ENCODE measurements around the gene STARD7.
"Not testable (repeated sequence)": the region's sequence is repeated elsewhere in the genome, so short reads cannot be mapped to it uniquely, and the experiment has no call there.

STARD7 gene

DNA sequence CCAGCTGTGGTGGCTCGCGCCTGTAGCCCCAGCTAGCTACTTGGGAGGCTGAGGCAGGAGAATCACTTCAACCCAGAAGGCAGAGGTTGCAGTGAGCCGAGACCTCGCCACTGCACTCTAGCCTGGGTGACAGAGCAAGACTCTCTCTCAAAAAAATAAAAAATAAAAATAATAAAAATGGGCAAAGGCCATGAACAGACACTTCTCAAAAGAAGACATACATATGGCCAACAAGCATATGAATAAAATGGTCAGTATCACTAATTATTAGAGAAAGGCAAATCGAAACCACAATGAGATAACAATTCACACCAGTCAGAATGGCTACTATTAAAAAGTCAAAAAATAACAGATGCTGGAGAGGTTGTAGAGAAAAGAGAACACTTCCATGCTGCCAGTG, 48.3 kb downstream of the STARD7 start:
- DNase-seq: not testable (repeated sequence)

DNA sequence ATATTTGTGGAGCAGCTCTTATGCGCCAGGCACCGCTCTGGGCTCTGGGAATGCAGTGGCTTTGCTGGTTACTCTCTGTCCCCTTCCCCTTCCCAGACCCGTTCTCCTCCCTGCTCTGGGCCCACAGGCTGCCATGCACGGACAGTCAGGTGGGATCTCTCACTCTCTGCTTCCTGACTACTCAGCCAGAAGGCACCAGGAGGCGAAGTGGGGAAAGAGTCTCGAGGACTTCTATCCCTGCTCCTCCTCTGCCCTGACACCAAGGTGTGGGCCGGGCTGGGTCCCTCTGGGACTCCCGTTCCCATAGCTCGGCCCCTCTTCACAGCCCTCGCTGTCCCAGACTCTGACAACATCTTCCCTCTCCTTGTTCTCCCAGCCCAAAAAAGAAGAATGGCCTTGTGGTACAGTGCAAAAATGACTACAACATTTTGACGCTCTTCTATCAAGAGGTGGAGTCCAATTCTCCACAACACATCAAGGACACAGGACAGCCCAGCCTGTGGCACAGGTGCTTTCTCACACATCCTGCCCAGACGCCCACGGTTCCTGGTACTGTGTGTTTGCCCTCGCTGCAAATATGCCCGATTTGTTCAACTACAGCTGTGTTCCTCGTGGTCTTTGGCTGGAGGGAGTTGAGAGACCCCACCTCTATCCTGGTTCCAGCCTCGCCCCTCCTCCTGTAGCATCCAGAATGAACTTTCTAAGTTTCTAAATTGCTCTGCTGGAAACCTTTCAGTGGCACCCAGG, 49.4 kb downstream of the STARD7 start:
- DNase-seq: peak in 1 of 2 experiments; percentile 51

DNA sequence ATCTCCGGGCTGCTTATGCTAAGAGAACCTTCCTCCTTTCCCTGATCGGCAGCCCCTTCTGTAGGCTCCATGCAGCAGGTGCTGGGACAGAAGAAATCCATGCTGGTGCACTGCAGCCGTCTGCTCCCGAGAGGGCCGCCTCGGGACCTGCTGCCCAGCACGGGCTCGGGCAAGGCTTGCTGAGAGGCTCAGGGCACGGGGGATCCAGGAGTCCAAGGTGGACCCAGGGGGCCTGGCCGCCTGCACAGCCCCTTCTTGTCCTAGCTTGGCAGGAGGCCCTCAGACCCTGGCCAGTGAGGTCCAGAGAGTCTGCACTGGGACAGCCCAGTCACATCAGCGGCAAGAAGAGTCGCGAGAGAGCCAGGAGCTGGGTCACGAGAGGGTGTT, 50.1 kb downstream of the STARD7 start:
- DNase-seq: no peak

DNA sequence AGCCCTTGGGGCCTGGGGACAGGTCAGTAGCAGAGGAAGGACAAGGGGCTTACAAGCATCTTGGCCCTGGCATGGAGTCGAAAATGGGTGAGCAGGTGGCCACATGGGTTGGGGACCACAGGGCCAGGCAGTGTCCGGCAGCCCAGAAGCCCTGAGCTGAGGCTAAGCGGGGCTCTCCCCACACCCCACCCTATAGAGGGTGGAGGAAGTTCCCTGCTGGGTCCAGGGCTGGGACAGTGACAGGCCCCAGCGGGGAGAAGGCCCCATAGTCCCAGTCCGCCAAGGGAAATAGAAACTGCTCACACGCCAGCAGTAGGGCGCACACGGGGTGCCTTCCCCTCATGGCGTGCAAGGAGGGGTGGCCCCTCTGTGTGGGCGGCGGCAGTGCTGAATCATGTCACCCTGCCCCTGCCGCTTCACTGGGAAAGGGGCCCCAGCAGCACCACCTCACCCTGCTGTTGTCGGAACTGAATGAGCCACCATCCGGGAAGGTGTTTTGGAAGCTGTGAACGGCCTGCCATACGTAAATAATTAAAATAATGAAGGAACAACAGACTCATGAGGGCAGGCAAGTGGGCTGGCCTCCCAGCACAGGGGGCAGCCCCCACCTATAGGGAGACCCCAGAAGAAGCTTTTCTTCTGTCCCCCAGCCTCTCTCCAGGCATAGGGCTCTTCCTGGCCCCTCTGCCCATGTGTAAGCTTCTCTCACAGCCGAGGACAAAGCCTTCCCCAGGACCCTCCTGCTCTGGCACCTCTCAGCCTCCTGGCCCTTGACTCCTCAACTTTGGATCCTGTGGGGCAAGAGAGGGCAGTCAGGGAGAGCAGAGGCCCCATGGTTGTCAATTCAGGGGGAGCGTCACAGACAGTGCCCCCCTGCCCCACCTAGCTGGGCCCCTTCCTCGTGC, 50.7 kb downstream of the STARD7 start:
- peak; percentile 91 to 94 for DNase-seq

DNA sequence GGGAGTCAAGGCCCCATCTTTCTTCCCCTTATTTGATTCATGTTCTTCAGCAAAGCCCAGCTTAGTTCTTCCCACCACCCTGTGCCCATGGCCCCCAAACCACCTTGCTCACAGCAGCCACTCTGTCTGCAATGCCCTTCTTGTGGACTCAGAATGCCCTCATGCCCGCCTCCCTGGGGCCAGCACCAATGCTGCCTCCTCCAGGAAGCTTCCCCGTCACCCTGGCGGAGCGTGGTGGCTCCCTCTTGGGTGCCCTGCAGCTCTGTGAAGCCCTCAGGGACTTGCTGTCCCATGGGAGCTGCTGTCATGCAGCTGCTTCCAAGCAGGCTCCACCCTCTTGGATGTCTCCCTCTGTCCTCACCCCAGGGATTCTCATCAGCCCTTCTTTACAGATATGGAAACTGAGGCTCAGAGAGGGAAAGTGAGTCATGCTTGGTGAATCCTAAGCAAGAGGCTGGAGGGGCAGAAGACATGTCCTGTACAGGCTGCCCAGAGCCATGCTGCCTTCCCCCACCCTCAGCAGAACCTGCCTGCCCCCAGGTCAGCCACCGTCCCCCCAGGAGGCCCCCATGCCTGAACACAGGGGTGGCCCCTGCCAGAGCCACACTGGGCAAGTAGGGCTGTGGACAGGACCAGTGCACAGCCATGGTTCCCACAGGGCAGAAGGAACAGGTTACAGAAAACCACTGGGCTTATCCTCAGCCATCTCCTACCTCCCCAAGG, 51.5 kb downstream of the STARD7 start:
- no peak for DNase-seq

DNA sequence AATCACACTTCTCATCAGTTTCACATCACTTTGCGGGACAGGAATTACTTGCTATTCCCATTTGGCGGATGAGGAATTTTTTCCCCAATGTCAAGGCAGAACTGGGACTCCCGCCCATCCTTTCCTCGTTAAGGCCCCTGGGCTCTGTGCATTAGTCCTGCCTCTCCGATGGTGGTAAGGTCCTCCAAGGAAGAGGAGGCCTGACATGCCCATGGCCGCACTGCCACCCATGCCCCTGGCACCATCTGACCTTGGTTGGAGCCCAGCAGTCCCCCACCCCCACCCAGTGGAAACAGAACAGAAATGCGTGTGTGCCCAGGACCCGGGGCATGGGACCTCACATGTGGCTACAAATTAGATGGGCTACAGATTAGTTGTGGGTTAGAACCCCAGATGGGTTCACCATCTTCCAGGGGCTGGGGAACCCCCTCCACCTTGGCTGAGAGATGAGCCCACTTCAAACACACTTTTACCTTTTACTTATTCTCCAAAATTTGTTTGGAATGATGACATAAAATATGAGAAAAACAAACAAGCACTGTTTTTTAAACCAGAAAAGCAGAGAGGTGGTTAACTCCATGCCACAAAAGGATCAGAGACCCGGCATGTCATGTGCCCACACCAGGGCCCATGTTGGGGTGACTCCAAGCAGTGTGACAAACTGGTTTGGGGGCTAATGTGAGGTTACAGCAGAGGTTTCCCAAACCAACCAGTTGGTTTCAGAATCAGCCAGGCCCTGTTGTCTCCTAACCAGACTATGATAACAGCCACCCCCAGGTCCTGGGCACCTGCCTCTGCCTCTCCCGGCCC, 52.4 kb downstream of the STARD7 start:
- DNase-seq: no peak

DNA sequence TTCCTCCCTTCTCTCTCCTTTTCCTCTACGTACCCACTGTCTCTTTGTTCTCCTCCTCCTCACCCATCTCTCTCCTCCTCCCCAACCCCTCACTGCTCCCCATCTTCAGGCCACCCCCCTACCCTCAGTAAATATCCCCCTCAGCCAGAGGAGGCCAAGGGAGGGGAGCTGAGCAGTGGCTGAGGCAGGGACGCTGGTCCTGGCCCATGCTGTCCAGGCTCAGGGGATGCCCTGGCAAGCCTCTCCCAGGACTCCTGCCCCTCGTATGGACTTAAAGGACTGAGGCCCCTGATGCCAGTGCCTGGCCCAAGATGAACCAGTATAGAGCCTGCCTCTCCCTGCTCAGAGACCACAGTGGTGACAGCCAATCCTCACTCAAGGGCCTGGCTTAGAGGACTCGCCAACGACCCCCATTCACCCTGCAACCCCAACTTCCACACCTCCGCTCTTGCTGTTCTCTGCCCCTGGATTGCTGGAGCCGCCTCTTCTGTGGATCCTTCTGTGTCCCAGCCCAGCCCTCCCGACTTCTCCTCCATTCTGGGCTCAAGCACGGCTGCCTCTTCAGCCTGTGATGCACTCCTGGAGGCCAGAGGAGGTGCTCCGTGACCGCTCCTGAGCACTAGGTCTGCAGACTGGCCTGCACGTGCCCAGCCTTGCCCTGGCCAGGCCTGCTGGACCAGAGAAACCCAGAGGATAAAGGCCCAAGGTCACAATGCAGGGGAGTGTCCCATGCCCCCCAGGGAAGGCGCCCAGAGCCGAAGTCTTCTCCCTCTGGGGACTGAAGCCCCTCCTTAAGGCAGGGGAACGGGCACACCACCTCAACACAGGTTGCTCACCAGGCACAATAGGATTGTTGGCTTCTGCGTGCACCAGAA, 53.9 kb downstream of the STARD7 start:
- no peak for DNase-seq

DNA sequence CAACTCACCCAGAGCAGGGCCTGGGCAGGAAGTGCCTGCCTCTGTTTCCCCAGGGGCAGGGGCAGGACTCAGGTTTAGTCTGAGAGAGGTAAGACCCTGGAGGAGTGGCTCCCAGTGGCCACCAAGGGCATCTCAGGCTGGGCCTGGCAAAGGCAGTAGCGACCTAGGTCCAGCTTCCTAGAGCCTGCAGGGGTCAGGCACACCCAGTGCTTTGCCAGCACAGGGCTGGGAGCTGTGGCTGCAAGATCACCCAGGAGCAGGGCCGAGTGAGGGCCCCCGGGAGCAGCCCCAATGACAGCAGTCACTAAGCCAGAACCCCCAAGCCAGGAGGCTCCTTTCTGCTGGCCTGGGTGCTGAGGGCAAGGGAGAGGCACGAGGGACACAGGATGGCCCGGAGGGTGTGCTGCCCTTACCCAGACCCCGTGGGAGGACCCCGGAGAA, 54.6 kb downstream of the STARD7 start:
- no peak for DNase-seq

DNA sequence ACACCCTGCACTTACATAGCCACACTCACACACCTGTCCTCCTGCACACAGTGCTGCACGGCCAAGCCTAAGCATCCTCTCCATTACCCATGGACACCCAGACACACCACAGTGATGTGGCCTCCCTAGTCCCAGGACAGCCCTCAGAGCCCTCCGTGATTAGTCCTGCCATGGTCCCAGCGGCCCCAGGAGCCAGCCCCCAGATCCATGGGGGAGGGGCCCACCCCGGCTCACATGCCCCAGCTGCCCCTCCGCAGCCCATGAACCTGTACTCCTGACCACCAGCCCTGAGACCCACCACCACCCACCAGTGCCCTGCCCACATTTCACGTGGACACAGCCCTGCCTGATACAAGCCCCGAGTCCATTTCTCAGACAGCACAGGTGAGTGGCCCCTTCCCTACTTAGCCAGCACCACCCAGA, 55.3 kb downstream of the STARD7 start:
- no peak for DNase-seq

DNA sequence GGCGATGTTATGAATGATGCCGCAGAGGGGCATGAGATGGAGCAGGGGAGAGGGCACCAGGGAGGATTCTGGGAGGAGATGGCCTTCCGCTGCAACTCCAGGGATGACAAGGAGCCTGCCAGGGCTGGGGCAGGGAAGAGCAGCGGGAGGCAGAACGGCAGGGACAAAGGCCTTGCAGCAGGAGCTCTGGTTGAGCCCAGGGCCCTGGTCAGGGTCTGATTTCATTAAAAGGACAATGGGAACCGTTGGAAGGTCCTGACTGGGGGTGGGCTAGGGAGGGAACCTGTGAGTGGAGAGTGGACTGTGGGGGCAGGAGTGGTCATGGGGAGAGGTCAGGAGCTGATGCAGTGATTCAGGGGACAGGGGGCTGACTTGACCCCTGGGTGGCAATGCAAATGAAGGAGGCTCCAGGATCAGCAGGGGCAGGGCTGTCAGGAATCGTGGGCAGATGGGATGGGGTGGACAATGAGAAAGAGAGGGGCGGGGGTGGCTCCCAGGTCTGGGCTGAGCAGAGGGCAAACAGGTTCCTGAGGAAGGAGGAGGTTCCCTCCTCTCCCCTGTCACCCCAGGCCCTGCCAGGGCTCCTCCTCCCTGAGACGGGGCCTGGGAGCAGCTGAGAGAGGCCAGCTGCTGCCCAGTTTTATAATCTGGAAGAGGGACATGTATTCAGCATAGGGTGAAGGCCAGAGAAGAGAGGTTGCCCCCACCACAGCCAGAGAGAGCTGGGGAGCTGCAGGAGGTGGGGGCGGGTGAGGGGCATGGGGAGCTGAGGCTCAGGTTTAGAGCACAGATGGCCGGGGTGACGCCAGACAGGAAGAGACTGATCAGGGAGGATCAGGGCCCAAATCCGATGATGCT, 56.1 kb downstream of the STARD7 start:
- DNase-seq: no peak

DNA sequence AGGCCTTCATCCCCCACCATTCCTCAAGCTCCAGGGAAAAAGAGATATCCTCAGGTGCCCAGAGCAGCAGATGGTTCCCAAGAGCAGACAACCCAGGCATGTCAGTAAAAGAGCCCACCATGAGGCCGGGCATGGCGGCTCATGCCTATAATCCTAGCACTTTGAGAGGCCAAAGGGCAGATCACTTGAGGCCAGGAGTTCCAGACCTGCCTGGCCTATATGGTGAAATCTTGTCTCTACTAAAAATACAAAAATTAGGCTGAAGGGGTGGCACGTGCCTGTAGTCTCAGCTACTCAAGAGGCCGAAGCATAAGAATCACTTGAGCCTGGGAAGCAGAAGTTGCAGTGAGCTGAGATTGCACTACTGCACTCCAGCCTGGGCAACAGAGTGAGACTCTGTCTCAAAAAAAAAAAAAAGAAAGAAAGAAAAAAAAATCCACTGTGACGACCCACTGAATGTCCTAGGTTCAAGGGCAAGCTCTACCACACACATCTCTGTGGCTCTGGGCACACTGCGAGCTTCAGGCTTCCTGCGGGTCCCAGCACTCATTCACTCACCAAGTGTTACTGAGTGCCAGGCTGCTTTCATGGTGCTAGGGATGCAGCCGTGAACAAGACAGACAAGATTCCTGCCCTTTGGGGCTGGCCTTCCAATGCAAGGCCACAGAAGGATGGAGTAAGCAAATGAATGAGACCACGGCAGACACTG, 56.9 kb downstream of the STARD7 start:
- no peak for DNase-seq

DNA sequence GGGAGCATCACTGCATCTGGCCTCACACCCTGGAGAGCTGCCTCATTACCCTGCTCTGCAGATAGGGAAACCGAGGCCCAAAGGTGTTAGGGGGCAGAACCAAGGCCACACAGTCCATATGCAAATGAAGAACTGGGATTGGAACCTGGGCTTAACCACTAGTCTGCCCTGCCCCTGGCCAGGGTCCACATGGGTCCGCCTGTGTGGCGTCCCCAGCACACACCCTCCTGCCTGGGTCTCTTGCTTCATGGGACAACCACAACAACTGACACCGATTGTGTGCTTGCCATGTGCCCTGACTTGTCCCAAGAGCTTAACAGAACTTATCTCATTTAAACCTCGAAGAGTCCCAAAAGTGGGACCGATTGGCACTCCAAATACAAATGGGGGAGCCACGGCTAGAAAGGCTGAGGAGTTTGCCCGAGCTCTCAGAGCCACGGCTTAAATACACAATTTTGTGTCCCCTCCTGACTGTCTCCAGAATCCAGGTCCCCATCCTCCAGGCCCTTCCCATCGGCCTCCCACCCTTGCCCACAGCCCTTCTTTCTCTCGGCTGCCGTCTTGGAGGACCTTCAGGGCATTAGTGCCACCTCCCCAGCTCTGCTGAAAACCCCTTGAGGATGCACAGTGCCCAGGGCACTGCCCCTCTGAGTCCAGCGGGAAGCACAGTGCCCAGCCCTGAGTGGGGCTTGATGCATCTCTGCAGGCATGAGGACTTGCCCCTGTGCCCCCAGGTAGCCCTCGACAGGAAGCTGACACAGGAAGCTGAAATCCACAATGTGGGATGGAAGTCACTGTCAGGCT, 57.6 kb downstream of the STARD7 start:
- DNase-seq: no peak

DNA sequence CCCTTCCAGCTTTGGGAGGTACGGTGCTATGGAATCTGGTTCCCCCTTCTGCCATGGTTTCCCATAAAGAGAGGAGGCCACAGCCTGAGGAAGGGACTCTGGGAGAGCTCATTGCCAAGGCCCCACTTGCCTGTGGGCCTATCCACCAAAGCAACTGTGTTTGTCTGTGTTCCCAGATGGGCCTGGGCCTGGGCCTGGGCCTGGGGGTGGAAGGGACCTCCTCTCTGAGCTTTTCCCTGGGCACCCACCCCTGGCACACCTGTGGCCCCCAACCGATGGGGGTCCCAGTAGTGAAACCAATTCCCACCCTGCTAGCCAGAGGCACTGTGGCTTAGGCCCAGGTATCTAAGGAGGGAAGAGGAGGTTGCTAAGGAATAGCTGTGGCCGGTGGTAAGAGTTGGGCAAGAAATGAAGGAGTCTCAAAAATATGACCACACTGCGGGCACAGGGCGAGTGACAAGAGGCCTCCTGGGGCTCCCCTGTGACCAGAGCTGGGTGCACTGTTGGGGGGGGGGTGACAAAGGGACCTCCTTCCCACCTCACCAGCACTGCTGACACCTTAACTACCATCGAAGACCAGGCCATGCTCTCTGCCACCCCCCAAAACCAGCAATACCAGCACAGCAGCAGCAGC, 58.5 kb downstream of the STARD7 start:
- DNase-seq: no peak

DNA sequence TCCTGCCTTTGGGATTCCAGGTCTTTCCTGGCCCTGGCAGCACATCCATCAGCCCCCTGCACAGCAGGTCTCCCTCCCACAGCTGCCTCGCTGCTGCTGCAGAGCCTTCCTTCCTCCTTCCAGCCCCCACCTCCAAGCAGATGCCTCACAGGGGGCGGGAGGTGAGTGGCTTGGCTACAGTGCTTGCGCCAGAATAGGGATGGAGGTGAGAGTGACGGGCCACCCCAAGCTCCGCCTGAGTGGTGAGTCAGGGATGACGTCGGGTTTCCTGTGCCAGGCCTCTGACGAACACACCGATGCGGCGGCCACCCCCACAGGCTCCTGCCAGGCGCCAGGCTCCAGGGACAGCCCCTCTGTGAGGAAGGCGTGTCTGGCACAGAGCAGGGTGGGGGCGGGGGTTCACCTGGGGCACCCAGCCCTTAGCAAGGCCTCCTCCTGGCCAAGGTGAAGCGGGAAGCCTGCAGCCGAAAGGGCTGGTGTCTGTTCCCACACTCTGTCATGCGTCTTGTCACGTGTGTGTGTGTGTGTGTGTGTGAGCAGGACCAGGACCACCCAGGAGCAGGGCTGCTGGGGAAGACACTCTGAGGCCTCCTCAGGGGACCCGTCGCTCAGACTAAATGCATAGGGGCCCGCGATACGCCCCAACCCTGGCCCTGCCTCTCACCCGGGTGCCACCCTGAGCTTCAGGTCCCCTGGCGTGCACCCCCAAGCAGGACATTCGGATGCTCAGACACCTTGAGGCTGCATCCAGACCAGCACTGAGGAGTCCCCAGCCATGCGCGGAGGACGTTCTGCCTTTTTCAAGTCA, 60.0 kb downstream of the STARD7 start:
- DNase-seq: peak; percentile 97 to 98

DNA sequence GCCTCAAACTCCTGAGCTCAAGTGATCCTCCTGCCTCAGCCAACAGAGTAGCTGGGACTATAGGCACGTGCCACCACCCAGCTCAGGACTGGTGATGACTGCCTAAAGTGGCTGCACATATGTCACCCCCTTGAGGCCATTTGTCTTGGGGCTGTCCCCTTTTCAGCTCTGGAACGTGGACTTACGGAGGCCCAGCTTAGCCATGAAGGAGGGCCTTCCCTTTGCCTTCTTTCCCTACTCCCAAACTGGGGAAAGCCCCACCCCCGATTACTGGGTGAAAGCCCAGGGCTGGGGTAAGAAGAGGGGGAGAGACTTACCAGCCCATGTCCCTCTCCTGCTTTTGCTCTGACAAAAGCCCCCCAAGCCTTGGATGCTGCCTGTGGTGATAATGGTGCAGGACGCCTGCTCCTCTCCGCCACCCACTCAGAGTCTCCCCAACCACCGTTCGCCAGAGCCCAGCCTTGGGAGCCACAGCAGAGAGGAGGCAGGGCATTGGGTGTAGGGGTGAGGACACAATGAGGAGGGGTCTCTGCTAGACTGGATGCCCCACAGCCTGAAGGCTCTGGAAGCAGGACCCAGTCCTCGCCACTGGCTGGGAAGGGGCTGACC, 60.9 kb downstream of the STARD7 start:
- DNase-seq: no peak

DNA sequence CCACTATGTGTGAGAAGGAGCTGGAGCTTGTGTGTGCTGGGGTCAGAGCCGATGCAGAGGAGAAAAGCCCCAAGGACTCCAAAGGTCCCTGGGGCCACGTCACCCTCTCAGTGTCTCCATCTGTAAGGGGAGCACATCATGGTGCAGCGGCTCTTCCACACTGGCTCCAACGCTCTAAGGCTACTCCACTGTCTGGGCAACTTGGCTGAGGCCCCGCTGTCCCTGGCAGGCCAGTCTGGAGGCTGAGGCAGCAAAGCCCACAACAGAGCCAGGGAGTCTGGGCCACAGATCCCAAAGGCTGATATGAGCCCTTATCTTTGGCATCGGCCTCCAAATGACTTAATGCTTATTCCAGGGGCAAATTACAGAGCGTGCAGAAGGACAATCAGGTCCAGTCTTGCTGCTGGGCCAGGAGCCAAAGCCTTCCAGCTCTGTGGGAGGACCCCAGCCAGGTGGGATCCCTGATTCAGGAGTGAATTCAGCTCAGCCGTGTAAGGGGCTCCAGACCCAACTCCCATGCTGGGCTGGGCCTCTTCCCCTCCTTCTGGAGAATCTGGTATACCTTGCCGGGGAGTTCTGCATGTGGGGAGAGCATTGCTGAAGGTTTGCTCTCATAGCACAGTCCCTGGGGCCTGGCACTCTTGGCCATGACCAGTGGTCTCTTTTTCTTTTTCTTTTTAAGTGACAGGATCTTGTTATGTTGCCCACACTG, 61.6 kb downstream of the STARD7 start:
- DNase-seq: no peak
